ENCODE results near the gene SLC12A4. TPM values are rescaled to one million over a fixed set of nuclear protein-coding genes. Genes with fewer than 3 reads are reported as not detected.

SLC12A4 gene
- total and polyA plus RNA-seq, 4 donors: 8.0 to 37.3 (median 17.1) TPM

- WGBS: 2% methylated on average over 55 of the region's 55 CpGs
- peak overlapping the region; percentile 84 to 90 for H3K9ac ChIP-seq (ENCODE audit: low read depth in 1 of 2, low read length in 2 of 2)
- DNase-seq (ENCODE audit: low spot score): peak; percentile 90
- TF ChIP-seq SP1 (IDR thresholded peaks at IDR 0.05) (peak; percentile 74), FOXA2 (IDR thresholded peaks at IDR 0.05) (no peak), RXRA (IDR thresholded peaks at IDR 0.05) (peak; percentile 34 to 63), NR2F2 (IDR thresholded peaks at IDR 0.05) (peak; percentile 71), RAD21 (IDR thresholded peaks at IDR 0.05) (peak; percentile 39 to 41), REST (IDR thresholded peaks at IDR 0.05) (peak; percentile 80), FOXA1 (IDR thresholded peaks at IDR 0.05) (no peak), JUND (IDR thresholded peaks at IDR 0.05) (no peak), CTCF (IDR thresholded peaks at IDR 0.05; ENCODE audit: low read depth, low read length, missing input control) (no peak), ZBTB33 (IDR thresholded peaks at IDR 0.05) (no peak), TAF1 (conservative IDR thresholded peaks at IDR 0.05) (no peak), YY1 (IDR thresholded peaks at IDR 0.05) (peak; percentile 94), GABPA (IDR thresholded peaks at IDR 0.05 in 1 of 2, conservative IDR thresholded peaks at IDR 0.05 in 1 of 2) (peak; percentile 74 to 93), MAX (IDR thresholded peaks at IDR 0.05) (no peak), ATF3 (IDR thresholded peaks at IDR 0.05) (no peak), HNF4A (conservative IDR thresholded peaks at IDR 0.05) (peak in 1 of 2 donors; percentile 15), EGR1 (IDR thresholded peaks at IDR 0.05; ENCODE audit: low read depth in 2 of 2) (peak in 1 of 2 donors; percentile 78)
- peaks cover 4 to 34% (median 25%) of the 10 kb centered on the region in 4 donors for H3K4me1 ChIP-seq (ENCODE audit: control insufficient read depth in 4 of 4, insufficient read depth in 4 of 4, low read length in 3 of 4)
- peak overlapping the region; percentile 65 to 93 (median 78) for H3K4me3 ChIP-seq (ENCODE audit: low read depth in 1 of 3, low read length in 3 of 3)
- no peaks in the 10 kb centered on the region for H3K27me3 ChIP-seq (ENCODE audit: control insufficient read depth in 4 of 4, insufficient read depth in 4 of 4, low read length in 3 of 4)
- peaks cover 0 to 18% (median 8%) of the 10 kb centered on the region in 4 donors for H3K36me3 ChIP-seq (ENCODE audit: control insufficient read depth in 4 of 4, insufficient read depth in 3 of 4, low read depth in 1 of 4, low read length in 3 of 4)
- H3K9me3 ChIP-seq (ENCODE audit: control insufficient read depth in 4 of 4, low read length in 3 of 4): no peaks in the 10 kb centered on the region
- H3K27ac ChIP-seq (ENCODE audit: low read depth in 1 of 2, low read length in 2 of 2): peak overlapping the region; percentile 87 to 96
Measured at GRCh38 chr16:67935402-67936123, 32.9 kb downstream of the SLC12A4 start.

Measured in liver (tissue), 9 donors.